Mesenchymal stem cell (in vitro differentiated cells and primary cell): ENCODE measurements around the gene SIGLEC11.
"Not testable (repeated sequence)": the region's sequence is repeated elsewhere in the genome, so short reads cannot be mapped to it uniquely, and the experiment has no call there.

ENCODE experiments used
- DNase-seq: peaks from one replicate; pipeline ENCODE4 v3.0.0-alpha.2; 2013
- H2AFZ ChIP-seq: one replicate; pipeline ENCODE4 v1.6.1; 2013; ENCODE audit warnings: low read depth, mild to moderate bottlenecking, control low read depth, inconsistent platforms, low read length, moderate library complexity
- H2AK5ac ChIP-seq: 2 replicates; pipeline ENCODE4 v1.6.1; 2013; ENCODE audit warnings: low read length, moderate library complexity, mild to moderate bottlenecking, inconsistent platforms; ENCODE audit not compliant: severe bottlenecking
- H2BK120ac ChIP-seq: one replicate; pipeline ENCODE4 v1.6.1; 2013; ENCODE audit warnings: low read depth, mild to moderate bottlenecking, inconsistent platforms, low read length, moderate library complexity
- H2BK12ac ChIP-seq, 2 experiments: one replicate each; pipeline ENCODE4 v1.6.1; 2013; ENCODE audit warnings: inconsistent platforms in 2 of 2, low read length in 2 of 2, mild to moderate bottlenecking in 2 of 2, moderate library complexity in 2 of 2, control low read depth in 1 of 2
- H2BK15ac ChIP-seq: one replicate; pipeline ENCODE4 v1.6.1; 2013; ENCODE audit warnings: mild to moderate bottlenecking, low read depth, inconsistent platforms; ENCODE audit not compliant: poor library complexity, severe bottlenecking
- H2BK5ac ChIP-seq: 2 replicates; pipeline ENCODE4 v1.6.1; 2013; ENCODE audit warnings: low read depth, mild to moderate bottlenecking, low read length, control low read depth, inconsistent platforms; ENCODE audit not compliant: poor library complexity, severe bottlenecking
- H3K14ac ChIP-seq, 2 experiments: one replicate each; pipeline ENCODE4 v1.6.1; 2013; ENCODE audit warnings: inconsistent platforms in 2 of 2, low read length in 2 of 2, control low read depth in 1 of 2, mild to moderate bottlenecking in 1 of 2, moderate library complexity in 1 of 2
- H3K18ac ChIP-seq, 2 experiments: one replicate each; pipeline ENCODE4 v1.6.1; 2013; ENCODE audit warnings: inconsistent platforms in 2 of 2, low read length in 2 of 2, control low read depth in 1 of 2, low read depth in 1 of 2, mild to moderate bottlenecking in 1 of 2
- H3K23ac ChIP-seq, 2 experiments: one replicate each; pipeline ENCODE4 v1.6.1; 2013; ENCODE audit warnings: inconsistent platforms in 2 of 2, low read length in 2 of 2, mild to moderate bottlenecking in 2 of 2, moderate library complexity in 2 of 2, control low read depth in 1 of 2
- H3K27ac ChIP-seq: 2 replicates; pipeline ENCODE4 v1.5.1; 2013; ENCODE audit warnings: mild to moderate bottlenecking, moderate library complexity, low read length, control low read depth, inconsistent platforms; ENCODE audit not compliant: poor library complexity, severe bottlenecking
- H3K27me3 ChIP-seq, 2 experiments: 2 replicates each; pipeline versions ENCODE4 v1.6.1 to v1.7.0; 2013; ENCODE audit warnings: low read length in 2 of 2, mild to moderate bottlenecking in 2 of 2, moderate library complexity in 2 of 2, control low read depth in 1 of 2, inconsistent platforms in 1 of 2; ENCODE audit not compliant: control insufficient read depth in 1 of 2, insufficient read depth in 1 of 2
- H3K36me3 ChIP-seq, 2 experiments: 2 replicates each; pipeline versions ENCODE4 v1.6.1 to v1.7.0; 2013; ENCODE audit warnings: low read length in 2 of 2, control low read depth in 1 of 2, inconsistent platforms in 1 of 2, low read depth in 1 of 2, mild to moderate bottlenecking in 1 of 2; ENCODE audit not compliant: insufficient read depth in 2 of 2, control insufficient read depth in 1 of 2
- H3K4ac ChIP-seq, 2 experiments: one replicate each; pipeline ENCODE4 v1.6.1; 2013; ENCODE audit warnings: inconsistent platforms in 2 of 2, low read length in 2 of 2, mild to moderate bottlenecking in 2 of 2, moderate library complexity in 2 of 2, control low read depth in 1 of 2, low read depth in 1 of 2
- H3K4me1 ChIP-seq: 2 replicates; pipeline ENCODE4 v1.6.1; 2013; ENCODE audit warnings: low read depth, low read length, control low read depth; ENCODE audit not compliant: control insufficient read depth, insufficient read depth
- H3K4me2 ChIP-seq: 2 replicates; pipeline ENCODE4 v1.6.1; 2013; ENCODE audit warnings: low read length, mild to moderate bottlenecking, inconsistent platforms; ENCODE audit not compliant: poor library complexity, severe bottlenecking
- H3K4me3 ChIP-seq, 2 experiments: 2 replicates each; pipeline versions ENCODE4 v1.5.1 to v1.7.0; 2013; ENCODE audit warnings: low read length in 2 of 2, mild to moderate bottlenecking in 2 of 2, control low read depth in 1 of 2, low read depth in 1 of 2; ENCODE audit not compliant: insufficient read depth in 1 of 2
- H3K79me1 ChIP-seq: replicated peaks from 2 replicates; pipeline ENCODE4 v1.6.1; 2013; ENCODE audit warnings: mild to moderate bottlenecking, control low read depth, low read length, inconsistent platforms; ENCODE audit not compliant: poor library complexity, severe bottlenecking
- H3K9ac ChIP-seq: 2 replicates; pipeline ENCODE4 v1.7.0; 2013; ENCODE audit warnings: mild to moderate bottlenecking, low read length, moderate library complexity
- H3K9me3 ChIP-seq: 2 replicates; pipeline ENCODE4 v1.7.0; 2013; ENCODE audit warnings: mild to moderate bottlenecking, low read length; ENCODE audit not compliant: control insufficient read depth
- H4K8ac ChIP-seq: one replicate; pipeline ENCODE4 v1.6.1; 2013; ENCODE audit warnings: inconsistent platforms, mild to moderate bottlenecking, low read length, moderate library complexity
- H4K91ac ChIP-seq: one replicate; pipeline ENCODE4 v1.6.1; 2013; ENCODE audit warnings: mild to moderate bottlenecking, low read length, inconsistent platforms
- WGBS: methylation state at CpG from one replicate; pipeline ENCODE4 v1.1.7; 2013; ENCODE audit warnings: mixed read lengths; 5-methylcytosine and 5-hydroxymethylcytosine counted together

SIGLEC11 gene

GRCh38 chr19:49971991-49972411 lies 11.0 kb upstream of the SIGLEC11 start:
- 89% methylated on average over 12 of the region's 12 CpGs for WGBS

GRCh38 chr19:49969355-49969754 lies 8.4 kb upstream of the SIGLEC11 start:
- H3K9me3 ChIP-seq, H2BK120ac ChIP-seq, H4K8ac ChIP-seq, DNase-seq, H2AFZ ChIP-seq, H3K4me1 ChIP-seq, H3K9ac ChIP-seq, H3K18ac ChIP-seq, H3K36me3 ChIP-seq, H4K91ac ChIP-seq, H2BK5ac ChIP-seq, H3K4me3 ChIP-seq, H2BK15ac ChIP-seq, H2AK5ac ChIP-seq, H3K4ac ChIP-seq, H2BK12ac ChIP-seq, H3K23ac ChIP-seq, H3K79me1 ChIP-seq, H3K4me2 ChIP-seq, H3K14ac ChIP-seq, H3K27ac ChIP-seq: not testable (repeated sequence)
- 80% methylated on average over 1 of the region's 9 CpGs for WGBS
- peaks cover 12 to 50% of the 10 kb centered on the region in 2 experiments for H3K27me3 ChIP-seq

More at GRCh38 chr19:49971991-49972411, 11.0 kb upstream of the SIGLEC11 start:
- Histone ChIP-seq H3K27ac (no peak overlapping the region), H3K79me1 (no peaks in the 10 kb centered on the region), H2BK5ac (no peak overlapping the region), H3K4me3 (no peak overlapping the region), H3K18ac (no peak overlapping the region), H2AK5ac (no peak overlapping the region), H4K91ac (no peak overlapping the region), H3K27me3 (peaks cover 12 to 34% of the 10 kb centered on the region in 2 experiments), H3K4ac (no peak overlapping the region), H3K14ac (no peak overlapping the region), H3K23ac (no peak overlapping the region), H3K4me1 (no peaks in the 10 kb centered on the region), H3K4me2 (no peak overlapping the region), H2AFZ (no peak overlapping the region), H3K36me3 (peaks cover under 1 to 16% of the 10 kb centered on the region in 2 experiments), H2BK120ac (no peak overlapping the region), H2BK15ac (no peak overlapping the region), H3K9me3 (no peaks in the 10 kb centered on the region), H2BK12ac (no peak overlapping the region), H3K9ac (no peak overlapping the region), H4K8ac (no peak overlapping the region)
- DNase-seq = no peak

- 92% methylated on average over 5 of the region's 5 CpGs for WGBS
- peak; percentile 3 for DNase-seq
- Histone ChIP-seq H2BK12ac (no peak overlapping the region), H3K79me1 (no peaks in the 10 kb centered on the region), H3K23ac (no peak overlapping the region), H3K9me3 (no peaks in the 10 kb centered on the region), H4K8ac (no peak overlapping the region), H2AK5ac (no peak overlapping the region), H3K36me3 (no peaks in the 10 kb centered on the region), H3K18ac (no peak overlapping the region), H2BK5ac (peak overlapping the region; percentile 57), H3K9ac (no peak overlapping the region), H3K4me2 (no peak overlapping the region), H2AFZ (no peak overlapping the region), H4K91ac (no peak overlapping the region), H3K4me1 (no peaks in the 10 kb centered on the region), H3K27me3 (peaks cover 12 to 50% of the 10 kb centered on the region in 2 experiments), H3K14ac (no peak overlapping the region), H3K4me3 (no peak overlapping the region), H2BK15ac (no peak overlapping the region), H2BK120ac (no peak overlapping the region), H3K4ac (no peak overlapping the region), H3K27ac (no peak overlapping the region)
Measured at GRCh38 chr19:49968279-49968922, 7.4 kb upstream of the SIGLEC11 start.

- not testable (repeated sequence) for H2BK120ac ChIP-seq, H3K4ac ChIP-seq, H4K91ac ChIP-seq, DNase-seq, H3K27ac ChIP-seq, H3K4me3 ChIP-seq, H4K8ac ChIP-seq, H3K4me2 ChIP-seq, H3K14ac ChIP-seq, H2BK15ac ChIP-seq, H2BK12ac ChIP-seq, H2BK5ac ChIP-seq, H3K18ac ChIP-seq, H3K4me1 ChIP-seq, H2AK5ac ChIP-seq, H3K9me3 ChIP-seq, H3K9ac ChIP-seq, H2AFZ ChIP-seq, H3K36me3 ChIP-seq, H3K79me1 ChIP-seq, H3K23ac ChIP-seq
- peaks cover 0 to 42% of the 10 kb centered on the region in 2 experiments for H3K27me3 ChIP-seq
- no CpG with 5 or more reads among the region's 12 CpGs for WGBS
Measured at GRCh38 chr19:49959892-49960291, 1.1 kb downstream of the SIGLEC11 start.
